GM19025 (cell line): ENCODE results near the gene ETS1.

Experiments
- ATAC-seq: cut with Tn5 transposase; IDR thresholded peaks from one replicate; pipeline ENCODE4 v1.9.1; 2021; ENCODE audit warnings: mild to moderate bottlenecking, low read depth, moderate library complexity; ENCODE audit not compliant: unreplicated experiment

ETS1 gene

DNA sequence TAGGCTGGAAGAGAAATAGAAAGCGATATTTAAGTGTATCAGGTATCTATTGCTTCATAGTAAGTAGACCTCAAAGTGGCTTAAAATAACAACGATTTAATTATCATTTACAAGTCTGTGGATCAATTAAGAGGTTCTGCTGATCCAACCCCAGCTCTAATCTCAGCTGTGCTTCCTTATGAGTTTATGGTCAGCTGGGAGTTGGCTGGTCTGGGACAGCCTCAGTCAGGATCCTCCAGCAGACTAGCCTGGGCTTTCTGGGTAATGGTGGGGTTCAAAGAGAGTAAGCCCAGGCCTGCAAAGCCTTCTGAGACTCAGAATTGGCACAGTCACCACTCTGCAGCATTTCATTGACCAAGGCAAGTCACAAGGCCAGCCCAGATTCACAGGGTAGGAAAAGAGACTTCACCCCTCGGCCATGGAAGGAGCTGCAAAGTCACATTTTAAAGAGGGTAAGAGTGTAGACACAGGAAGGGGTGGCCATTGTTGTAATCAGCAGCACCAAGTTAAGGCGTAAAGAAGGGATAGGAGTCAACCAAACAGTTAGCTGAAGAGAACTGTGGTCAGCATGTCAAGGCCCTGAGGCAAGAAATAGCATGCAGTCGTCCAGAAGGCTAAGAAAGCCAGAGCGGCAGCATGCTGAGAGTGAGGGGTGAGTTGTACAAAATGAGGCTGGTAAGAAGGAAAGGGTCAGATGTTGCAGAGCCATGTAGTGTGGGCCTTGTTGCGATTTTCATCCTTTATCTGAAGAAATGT is 168.2 kb downstream of the ETS1 start:
- ATAC-seq, result no peak

DNA sequence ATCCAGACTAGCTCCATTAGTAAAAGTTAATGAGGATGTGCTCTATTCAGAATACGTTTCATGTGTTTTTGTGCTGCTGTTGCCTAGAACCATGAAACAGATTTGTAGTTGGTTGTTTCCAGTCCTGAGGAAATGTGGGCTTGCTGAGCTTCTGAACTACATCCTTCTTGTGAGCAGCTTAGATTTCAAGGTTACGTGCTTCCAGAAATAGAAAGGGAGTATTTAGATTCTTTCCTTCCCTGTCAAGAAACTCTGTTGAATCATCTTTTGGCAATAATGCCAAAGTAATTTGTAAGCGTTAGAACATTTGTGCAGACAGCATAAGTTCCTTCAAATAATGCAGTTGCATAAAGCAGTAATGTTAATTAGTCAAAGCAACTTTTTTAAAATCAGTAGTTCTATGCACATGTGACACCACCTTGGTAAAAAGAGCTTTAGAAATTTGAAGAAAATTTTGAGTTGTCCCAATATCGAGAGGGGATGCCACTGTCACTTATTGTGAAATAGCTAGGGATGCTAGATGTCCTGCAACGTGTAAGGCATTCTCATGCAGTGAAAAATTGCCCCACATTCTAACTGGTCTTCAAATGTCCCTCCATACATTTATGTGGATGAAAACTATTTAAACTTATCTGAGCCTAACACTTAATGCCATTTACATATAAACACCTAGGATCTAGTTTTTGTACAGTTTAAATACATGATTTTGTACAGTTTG is 169.6 kb downstream of the ETS1 start:
- no peak for ATAC-seq

DNA sequence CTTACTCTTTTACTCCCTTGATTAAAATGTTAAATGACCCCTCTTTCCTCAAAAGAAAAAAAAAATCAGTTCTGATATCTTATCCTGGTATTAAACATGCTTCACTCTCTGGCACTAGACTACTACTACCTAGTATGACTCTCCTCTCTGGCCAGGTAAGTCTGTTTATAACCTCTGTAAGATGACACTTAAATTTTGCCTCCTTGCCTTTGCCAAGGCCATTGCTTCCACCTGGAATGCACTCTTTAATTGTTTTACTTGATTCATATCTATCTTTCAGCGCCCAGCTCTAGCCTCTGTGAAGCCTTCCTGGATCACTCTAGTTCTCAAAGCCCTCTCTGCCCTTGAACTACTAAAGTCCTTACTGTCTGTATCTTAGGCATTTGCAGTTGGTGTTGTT is 170.4 kb downstream of the ETS1 start:
- ATAC-seq, result no peak

DNA sequence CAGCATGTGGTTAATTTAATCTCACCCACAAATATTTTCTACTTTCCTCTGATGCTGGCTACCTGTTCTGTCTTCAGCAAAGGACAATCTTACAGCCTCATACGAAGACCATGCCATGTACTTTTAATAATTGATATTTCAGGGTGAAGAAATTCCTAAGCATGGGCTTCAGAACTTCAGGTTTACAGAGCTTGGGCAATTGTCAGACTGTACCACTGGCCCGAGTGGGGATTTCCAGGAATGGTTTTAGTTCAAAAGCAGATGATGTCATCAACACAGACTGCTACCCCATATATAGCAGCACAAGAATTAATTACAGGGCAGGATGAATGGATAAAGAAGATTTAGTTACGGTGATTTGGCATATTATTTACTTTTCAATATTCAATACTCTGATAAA is 171.8 kb downstream of the ETS1 start:
- peak; percentile 31 for ATAC-seq

DNA sequence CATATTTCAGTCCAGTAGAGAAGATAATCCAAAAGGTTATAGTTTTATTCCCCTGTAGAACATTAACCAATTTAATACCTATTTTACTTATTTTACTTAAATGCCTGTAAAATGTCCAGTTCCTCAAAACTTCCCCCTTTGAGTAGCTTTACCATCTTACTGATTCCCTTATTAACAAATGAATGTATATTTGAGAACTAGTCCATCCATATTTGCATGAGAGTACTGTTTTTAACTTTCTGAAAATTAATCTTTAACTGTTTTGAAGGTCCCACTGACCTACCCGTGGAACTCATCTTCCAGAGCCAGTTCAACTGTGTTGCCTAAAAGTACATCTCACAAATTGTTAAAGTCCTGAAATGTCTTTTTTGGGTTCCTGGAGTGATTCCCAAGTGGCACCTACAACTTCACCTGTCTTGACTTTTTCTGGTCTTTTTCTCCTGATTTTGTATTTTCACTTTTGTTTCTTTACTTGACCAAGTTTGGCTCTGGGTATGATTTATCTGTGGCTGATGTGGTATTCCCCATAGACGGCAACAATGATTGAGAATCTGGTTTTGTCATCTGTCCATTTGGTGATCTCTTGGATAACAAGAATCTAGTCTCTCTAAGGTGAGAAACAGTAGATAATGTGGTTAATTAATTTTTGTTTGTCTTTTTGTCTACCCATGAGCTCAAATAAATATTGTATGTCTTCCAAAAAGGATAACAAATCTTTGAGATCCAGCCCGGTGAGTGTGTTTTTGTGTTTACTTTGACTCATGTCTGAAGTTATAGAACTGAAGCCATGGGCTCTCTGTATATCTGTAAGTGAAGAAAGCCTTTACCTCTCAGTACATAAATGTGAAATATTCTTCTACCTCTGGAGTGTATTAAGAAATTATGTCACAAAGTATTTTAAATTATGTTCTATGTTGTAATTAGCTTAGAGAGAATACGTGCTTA is 174.2 kb downstream of the ETS1 start:
- peak; percentile 79 for ATAC-seq

DNA sequence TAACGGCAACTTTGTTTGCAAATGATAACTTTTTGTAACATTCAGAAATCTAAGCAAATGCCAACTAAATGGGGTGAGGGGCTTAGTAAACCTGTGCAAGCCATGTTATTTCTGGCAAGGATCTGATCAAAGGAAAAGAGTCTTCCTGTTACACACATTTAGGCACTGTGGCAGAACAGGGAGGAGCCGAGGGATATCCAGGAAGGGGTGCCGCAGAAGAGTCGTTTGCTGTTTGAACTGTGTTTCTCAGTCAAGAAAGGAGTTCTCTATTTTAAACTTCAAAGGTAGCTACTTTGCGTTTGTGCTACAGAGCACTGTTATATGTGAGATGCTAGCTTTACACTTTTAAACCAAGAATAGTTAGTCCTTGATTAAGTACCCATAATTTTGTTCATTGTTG is 175.5 kb downstream of the ETS1 start:
- ATAC-seq, result no peak

DNA sequence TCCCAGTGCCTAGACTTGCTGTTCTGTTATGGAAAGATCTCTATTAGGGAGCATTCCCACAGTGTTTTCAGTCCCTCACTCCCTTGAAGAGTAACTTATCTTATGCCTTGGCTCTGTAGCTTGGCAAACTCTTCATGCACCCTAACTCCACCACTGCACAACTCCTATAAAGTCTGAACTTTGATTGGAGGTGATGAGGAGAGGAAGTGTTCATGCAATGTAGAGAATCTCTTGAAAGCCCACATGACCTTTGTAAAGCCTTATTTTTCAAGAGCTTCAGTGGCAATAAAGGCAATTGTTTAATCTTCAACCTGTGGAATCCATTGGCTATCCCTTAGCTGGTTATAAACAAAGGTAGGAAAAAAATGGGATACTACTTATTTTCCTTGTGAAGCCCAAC is 176.2 kb downstream of the ETS1 start:
- no peak for ATAC-seq

DNA sequence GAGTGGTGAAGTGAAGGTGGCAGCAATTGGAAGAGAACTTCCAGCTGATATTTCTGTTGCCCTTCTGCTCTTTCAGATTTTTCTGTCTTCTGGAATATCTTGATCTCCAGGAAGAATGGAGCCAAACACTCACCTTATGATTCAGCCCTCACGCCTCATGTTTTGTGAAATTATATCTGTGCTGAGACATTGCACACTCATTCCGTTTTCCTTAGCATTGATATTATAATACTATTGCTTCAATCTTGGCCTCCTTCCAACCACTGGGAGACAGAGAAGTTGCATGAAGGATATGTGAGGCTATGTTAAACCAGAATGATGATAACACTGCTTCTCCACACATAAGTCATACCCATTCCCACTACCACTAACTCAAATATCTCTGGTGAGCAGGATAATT is 177.9 kb downstream of the ETS1 start:
- no peak for ATAC-seq
